ENCODE results near the gene NF1. TPM values are rescaled to one million over a fixed set of nuclear protein-coding genes. Genes with fewer than 3 reads are reported as not detected.

Gene NF1
- total RNA-seq, 2 experiments from 2014 or later = 22.1 to 28.6 TPM

- CTCF ChIA-PET = interaction anchor here (1.3 to 3.4 kb wide), 6 partner anchors 12 to 296 kb away, joined by 3 to 31 read pairs (median 9); partner anchors contain the start of gene NF1
- Mint-ChIP-seq H3K4me3 (no peak overlapping the region), H3K27ac (no peak overlapping the region), H3K9me3 (ENCODE audit: low read depth) (no peaks in the 10 kb centered on the region), H3K36me3 (no peaks in the 10 kb centered on the region), H3K4me1 (peaks cover 7% of the 10 kb centered on the region), H3K27me3 (peaks cover 51% of the 10 kb centered on the region)
- ATAC-seq = no peak
- no peak for DNase-seq
These were observed 295.6 kb downstream of the NF1 start for GRCh38 chr17:31390426-31390747.

GRCh38 chr17:31390748-31391495, 296.1 kb downstream of the NF1 start:
- CTCF ChIA-PET = interaction anchor here (1.1 to 3.4 kb wide), 2 partner anchors 115 to 118 kb away, joined by 3 to 15 read pairs; no protein-coding TSS in a partner anchor
- H3K27ac Mint-ChIP-seq = no peak overlapping the region
- no peak overlapping the region for H3K4me3 Mint-ChIP-seq
- DNase-seq = peak; percentile 33
- H3K27me3 Mint-ChIP-seq = peaks cover 55% of the 10 kb centered on the region
- H3K9me3 Mint-ChIP-seq (ENCODE audit: low read depth) = no peaks in the 10 kb centered on the region
- ATAC-seq = no peak
- no peaks in the 10 kb centered on the region for H3K36me3 Mint-ChIP-seq
- peaks cover 7% of the 10 kb centered on the region for H3K4me1 Mint-ChIP-seq

GRCh38 chr17:31391496-31391949, 296.7 kb downstream of the NF1 start, which contains the start of gene RAB11FIP4:
RAB11FIP4 (plus strand) TSS chr17:31391675; CDS start chr17:31391853, 178 bp downstream.
- H3K4me1 Mint-ChIP-seq = peaks cover 7% of the 10 kb centered on the region

GRCh38 chr17:31392002-31392855, 297.5 kb downstream of the NF1 start:
- CTCF ChIA-PET = interaction anchor here (1.1 kb wide), 1 partner anchor 113 kb away, joined by 3 read pairs; no protein-coding TSS in a partner anchor
- H3K4me1 Mint-ChIP-seq = peaks cover 7% of the 10 kb centered on the region
- H3K36me3 Mint-ChIP-seq = no peaks in the 10 kb centered on the region
- H3K9me3 Mint-ChIP-seq (ENCODE audit: low read depth) = no peaks in the 10 kb centered on the region
- H3K27me3 Mint-ChIP-seq = peaks cover 59% of the 10 kb centered on the region
- H3K4me3 Mint-ChIP-seq = peak overlapping the region; percentile 45
- no peak overlapping the region for H3K27ac Mint-ChIP-seq
- ATAC-seq (peak; percentile 12), DNase-seq (peak; percentile 35)

More at GRCh38 chr17:31391496-31391949, 296.7 kb downstream of the NF1 start, which contains the start of gene RAB11FIP4:
- peaks cover 56% of the 10 kb centered on the region for H3K27me3 Mint-ChIP-seq
- peak within 1 kb of the TSS; percentile 45 for H3K4me3 Mint-ChIP-seq
- ATAC-seq (peak; percentile 45), DNase-seq (no peak)
- no peaks in the 10 kb centered on the region for H3K9me3 Mint-ChIP-seq (ENCODE audit: low read depth)
- no peaks in the 10 kb centered on the region for H3K36me3 Mint-ChIP-seq
- CTCF ChIA-PET = interaction anchor here (1.1 kb wide), 1 partner anchor 114 kb away, joined by 3 read pairs; no protein-coding TSS in a partner anchor
- no peak within 1 kb of the TSS for H3K27ac Mint-ChIP-seq

- peak; percentile 35 for DNase-seq
These were observed 298.3 kb downstream of the NF1 start for GRCh38 chr17:31392856-31393748.

GRCh38 chr17:31393749-31394146, 299.0 kb downstream of the NF1 start:
- no peaks in the 10 kb centered on the region for H3K36me3 Mint-ChIP-seq
- DNase-seq (no peak), ATAC-seq (no peak)
- peaks cover 59% of the 10 kb centered on the region for H3K27me3 Mint-ChIP-seq
- no peaks in the 10 kb centered on the region for H3K9me3 Mint-ChIP-seq (ENCODE audit: low read depth)
- CTCF ChIA-PET = interaction anchor here (1.0 kb wide), 2 partner anchors 9 to 130 kb away, joined by 3 to 5 read pairs; no protein-coding TSS in a partner anchor
- no peak overlapping the region for H3K4me3 Mint-ChIP-seq
- no peak overlapping the region for H3K27ac Mint-ChIP-seq
- H3K4me1 Mint-ChIP-seq = peaks cover 7% of the 10 kb centered on the region

More at GRCh38 chr17:31392856-31393748, 298.3 kb downstream of the NF1 start:
- no peak for ATAC-seq
- Mint-ChIP-seq H3K36me3 (no peaks in the 10 kb centered on the region), H3K4me3 (peak overlapping the region; percentile 45), H3K4me1 (peaks cover 7% of the 10 kb centered on the region), H3K27ac (no peak overlapping the region), H3K27me3 (peaks cover 59% of the 10 kb centered on the region), H3K9me3 (ENCODE audit: low read depth) (no peaks in the 10 kb centered on the region)
- CTCF ChIA-PET = interaction anchor here (1.0 kb wide), 2 partner anchors 9 to 131 kb away, joined by 3 to 5 read pairs; no protein-coding TSS in a partner anchor

- H3K27ac Mint-ChIP-seq = no peak overlapping the region
- DNase-seq (peak; percentile 75), ATAC-seq (peak; percentile 54)
- peaks cover 52% of the 10 kb centered on the region for H3K27me3 Mint-ChIP-seq
- no peak overlapping the region for H3K4me3 Mint-ChIP-seq
- H3K4me1 Mint-ChIP-seq = peaks cover 7% of the 10 kb centered on the region
- H3K36me3 Mint-ChIP-seq = no peaks in the 10 kb centered on the region
- no peaks in the 10 kb centered on the region for H3K9me3 Mint-ChIP-seq (ENCODE audit: low read depth)
- CTCF ChIA-PET = no interaction called here
These were observed 299.8 kb downstream of the NF1 start for GRCh38 chr17:31394544-31394943.

- DNase-seq = no peak
- no peaks in the 10 kb centered on the region for H3K9me3 Mint-ChIP-seq (ENCODE audit: low read depth)
- CTCF ChIA-PET = interaction anchor here (1.0 kb wide), 1 partner anchor 8 kb away, joined by 3 read pairs; no protein-coding TSS in a partner anchor
- no peak overlapping the region for H3K27ac Mint-ChIP-seq
- peaks cover 4% of the 10 kb centered on the region for H3K4me1 Mint-ChIP-seq
- H3K36me3 Mint-ChIP-seq = no peaks in the 10 kb centered on the region
- H3K4me3 Mint-ChIP-seq = no peak overlapping the region
- peaks cover 32% of the 10 kb centered on the region for H3K27me3 Mint-ChIP-seq
- ATAC-seq = no peak
These were observed 302.6 kb downstream of the NF1 start for GRCh38 chr17:31397256-31397939.

- peak; percentile 31 for DNase-seq
- Mint-ChIP-seq H3K36me3 (no peaks in the 10 kb centered on the region), H3K4me1 (no peaks in the 10 kb centered on the region), H3K27me3 (peaks cover 20% of the 10 kb centered on the region), H3K4me3 (no peak overlapping the region), H3K27ac (no peak overlapping the region), H3K9me3 (ENCODE audit: low read depth) (no peaks in the 10 kb centered on the region)
- CTCF ChIA-PET = no interaction called here
- no peak for ATAC-seq
These were observed 303.9 kb downstream of the NF1 start for GRCh38 chr17:31398381-31399311.

GRCh38 chr17:31400481-31400950, 305.7 kb downstream of the NF1 start:
- Mint-ChIP-seq H3K36me3 (no peaks in the 10 kb centered on the region), H3K4me3 (no peak overlapping the region), H3K27me3 (peaks cover 7% of the 10 kb centered on the region), H3K4me1 (no peaks in the 10 kb centered on the region), H3K27ac (no peak overlapping the region), H3K9me3 (ENCODE audit: low read depth) (no peaks in the 10 kb centered on the region)
- DNase-seq = no peak
- no peak for ATAC-seq
- CTCF ChIA-PET = no interaction called here

GRCh38 chr17:31401456-31402254, 306.9 kb downstream of the NF1 start:
- Mint-ChIP-seq H3K4me3 (no peak overlapping the region), H3K27ac (no peak overlapping the region), H3K36me3 (no peaks in the 10 kb centered on the region), H3K27me3 (peaks cover 3% of the 10 kb centered on the region), H3K9me3 (ENCODE audit: low read depth) (no peaks in the 10 kb centered on the region), H3K4me1 (no peaks in the 10 kb centered on the region)
- no peak for DNase-seq
- no peak for ATAC-seq
- CTCF ChIA-PET = no interaction called here
